NT2/D1 (cell line): ENCODE results near the gene MED9.

ENCODE experiments used
- DNase-seq: peaks from one replicate; pipeline ENCODE4 v3.0.0-alpha.2; 2011; ENCODE audit warnings: low read depth, low spot score
- H3K27me3 ChIP-seq: 2 replicates; pipeline ENCODE4 v1.6.0; 2011; ENCODE audit warnings: mild to moderate bottlenecking; ENCODE audit not compliant: insufficient read length, insufficient read depth
- H3K36me3 ChIP-seq: 2 replicates; pipeline ENCODE4 v1.6.1; 2011; ENCODE audit warnings: mild to moderate bottlenecking, low read length, mixed read lengths; ENCODE audit not compliant: insufficient read depth, insufficient read length
- H3K4me1 ChIP-seq: 2 replicates; pipeline ENCODE4 v1.5.1; 2011; ENCODE audit not compliant: insufficient read depth, insufficient read length
- H3K4me3 ChIP-seq: 2 replicates; pipeline ENCODE4 v1.5.1; 2011; ENCODE audit warnings: low read depth; ENCODE audit not compliant: insufficient read length
- H3K9ac ChIP-seq: 2 replicates; pipeline ENCODE4 v1.6.0; 2011; ENCODE audit warnings: low read depth; ENCODE audit not compliant: insufficient read length
- H3K9me3 ChIP-seq: 2 replicates; pipeline ENCODE4 v1.5.1; 2011; ENCODE audit warnings: mild to moderate bottlenecking, low read length; ENCODE audit not compliant: insufficient read depth
- SUZ12 ChIP-seq: IDR thresholded peaks from 2 replicates; pipeline ENCODE4 v1.6.1; 2011; ENCODE audit not compliant: insufficient read length, insufficient read depth; ENCODE audit errors: extremely low read depth
- YY1 ChIP-seq: IDR thresholded peaks from 2 replicates; pipeline ENCODE4 v1.6.1; 2011; ENCODE audit not compliant: insufficient read length, insufficient read depth
- ZNF274 ChIP-seq: IDR thresholded peaks from 2 replicates; pipeline ENCODE4 v1.6.1; 2011; ENCODE audit warnings: mild to moderate bottlenecking, low read depth, low read length

The MED9 gene

GRCh38 chr17:17437461-17437860, 39.3 kb upstream of the MED9 start:
- H3K27me3 ChIP-seq = no peaks in the 10 kb centered on the region
- H3K4me3 ChIP-seq = no peak overlapping the region
- no peaks in the 10 kb centered on the region for H3K36me3 ChIP-seq
- H3K4me1 ChIP-seq = peaks cover 5% of the 10 kb centered on the region
- no peak overlapping the region for H3K9ac ChIP-seq
- TF ChIP-seq SUZ12 (no peak), ZNF274 (no peak), YY1 (no peak)
- DNase-seq = no peak
- no peaks in the 10 kb centered on the region for H3K9me3 ChIP-seq

GRCh38 chr17:17437893-17438292, 38.9 kb upstream of the MED9 start:
- no peak for DNase-seq
- peaks cover 5% of the 10 kb centered on the region for H3K4me1 ChIP-seq
- no peaks in the 10 kb centered on the region for H3K9me3 ChIP-seq
- no peaks in the 10 kb centered on the region for H3K36me3 ChIP-seq
- H3K9ac ChIP-seq = no peak overlapping the region
- TF ChIP-seq YY1 (no peak), ZNF274 (no peak), SUZ12 (no peak)
- no peaks in the 10 kb centered on the region for H3K27me3 ChIP-seq
- H3K4me3 ChIP-seq = no peak overlapping the region

GRCh38 chr17:17440010-17440843, 36.6 kb upstream of the MED9 start:
- TF ChIP-seq SUZ12 = no peak
- no peak for TF ChIP-seq YY1
- TF ChIP-seq ZNF274 = no peak
- peak; percentile 49 for DNase-seq

GRCh38 chr17:17440938-17441675, 35.7 kb upstream of the MED9 start:
- Histone ChIP-seq H3K4me1 (peaks cover 6% of the 10 kb centered on the region), H3K9ac (peak overlapping the region; percentile 16), H3K27me3 (no peaks in the 10 kb centered on the region), H3K36me3 (no peaks in the 10 kb centered on the region), H3K4me3 (no peak overlapping the region), H3K9me3 (no peaks in the 10 kb centered on the region)
- no peak for TF ChIP-seq YY1
- no peak for TF ChIP-seq SUZ12
- TF ChIP-seq ZNF274 = no peak
- no peak for DNase-seq

More at GRCh38 chr17:17440010-17440843, 36.6 kb upstream of the MED9 start:
- H3K9me3 ChIP-seq = no peaks in the 10 kb centered on the region
- H3K4me1 ChIP-seq = peaks cover 5% of the 10 kb centered on the region
- peak overlapping the region; percentile 15 for H3K9ac ChIP-seq
- no peaks in the 10 kb centered on the region for H3K27me3 ChIP-seq
- no peak overlapping the region for H3K4me3 ChIP-seq
- H3K36me3 ChIP-seq = no peaks in the 10 kb centered on the region

- Histone ChIP-seq H3K27me3 (no peaks in the 10 kb centered on the region), H3K36me3 (no peaks in the 10 kb centered on the region), H3K4me3 (no peak overlapping the region), H3K9ac (no peak overlapping the region), H3K9me3 (no peaks in the 10 kb centered on the region), H3K4me1 (peaks cover 6% of the 10 kb centered on the region)
- TF ChIP-seq SUZ12 (no peak), ZNF274 (no peak), YY1 (no peak)
- no peak for DNase-seq
These were observed 33.6 kb upstream of the MED9 start for GRCh38 chr17:17443173-17443572.

GRCh38 chr17:17445296-17445924, 31.4 kb upstream of the MED9 start:
- no peaks in the 10 kb centered on the region for H3K27me3 ChIP-seq
- H3K9me3 ChIP-seq = no peaks in the 10 kb centered on the region
- no peak overlapping the region for H3K9ac ChIP-seq
- TF ChIP-seq ZNF274 (no peak), SUZ12 (no peak), YY1 (no peak)
- H3K36me3 ChIP-seq = no peaks in the 10 kb centered on the region
- no peak for DNase-seq
- no peak overlapping the region for H3K4me3 ChIP-seq
- peaks cover 6% of the 10 kb centered on the region for H3K4me1 ChIP-seq

GRCh38 chr17:17445925-17446665, 30.7 kb upstream of the MED9 start:
- Histone ChIP-seq H3K27me3 (no peaks in the 10 kb centered on the region), H3K9me3 (no peaks in the 10 kb centered on the region), H3K9ac (no peak overlapping the region), H3K36me3 (no peaks in the 10 kb centered on the region), H3K4me1 (peaks cover 3% of the 10 kb centered on the region), H3K4me3 (no peak overlapping the region)
- DNase-seq = no peak
- TF ChIP-seq SUZ12 (no peak), YY1 (no peak), ZNF274 (no peak)
